Stimulated activated CD8-positive, alpha-beta memory T cell treated with anti-CD3 and anti-CD28 coated beads, Interleukin-7, amount 100 ng/mL, for 48 hours (primary cell): ENCODE data around the gene GMEB2.

Experiments
- DNase-seq, 2 donors: peaks; one replicate each; pipeline ENCODE4 v3.0.0-alpha.2; 2020; ENCODE audit warnings: low read depth in 1 of 2; ENCODE audit errors: extremely low read depth in 1 of 2

Gene GMEB2

GRCh38 chr20:63590218-63591146, 36.4 kb downstream of the GMEB2 start:
- DNase-seq, result no peak

GRCh38 chr20:63589261-63590217, 37.4 kb downstream of the GMEB2 start:
- DNase-seq, result no peak

- DNase-seq, result no peak
These were observed 38.3 kb downstream of the GMEB2 start for GRCh38 chr20:63588641-63589041.

GRCh38 chr20:63587776-63588591, 38.9 kb downstream of the GMEB2 start:
- no peak for DNase-seq

- no peak for DNase-seq
These were observed 39.6 kb downstream of the GMEB2 start for GRCh38 chr20:63587256-63587655.

GRCh38 chr20:63586797-63587196, 40.1 kb downstream of the GMEB2 start:
- no peak for DNase-seq

GRCh38 chr20:63585616-63586565, 41.0 kb downstream of the GMEB2 start:
- DNase-seq, result no peak

- no peak for DNase-seq
These were observed 44.4 kb downstream of the GMEB2 start for GRCh38 chr20:63582382-63583063.

- DNase-seq, result peak in 1 of 2 donors; percentile 66
These were observed 46.0 kb downstream of the GMEB2 start for GRCh38 chr20:63580796-63581461.

GRCh38 chr20:63579017-63579694, 47.7 kb downstream of the GMEB2 start:
- no peak for DNase-seq

- DNase-seq, result no peak
These were observed 48.5 kb downstream of the GMEB2 start for GRCh38 chr20:63578224-63579016.

GRCh38 chr20:63577317-63577894, 49.5 kb downstream of the GMEB2 start:
- no peak for DNase-seq

- no peak for DNase-seq
These were observed 50.6 kb downstream of the GMEB2 start for GRCh38 chr20:63576311-63576710.

- DNase-seq, result no peak
These were observed 51.8 kb downstream of the GMEB2 start for GRCh38 chr20:63574829-63575743.

GRCh38 chr20:63574156-63574828, 52.6 kb downstream of the GMEB2 start, which contains the start of gene HELZ2:
Gene HELZ2 (minus strand): TSS chr20:63574239. CDS start chr20:63572385, 1,854 bp downstream.
- peak in 1 of 2 donors; percentile 26 for DNase-seq
